Naive B cell (primary cell): ENCODE data around the gene SDK1. TPM values are rescaled to one million over a fixed set of nuclear protein-coding genes. Genes with fewer than 3 reads are reported as not detected.

ENCODE experiments used
- ATAC-seq, 2 donors: fragments of 150-1000 bp; cut with Tn5 transposase; 2 replicates each; pipeline ENCODE4 v1.10.0; 2021; ENCODE audit warnings: low read depth in 2 of 2, mild to moderate bottlenecking in 2 of 2, moderate library complexity in 2 of 2
- DNase-seq: peaks from one replicate; pipeline ENCODE4 v3.0.0; 2022
- H3K27ac Mint-ChIP-seq, 6 donors: one replicate each; pipeline ENCODE4 v1.8.0; 2020 to 2022; ENCODE audit warnings: mild to moderate bottlenecking in 6 of 6, mixed read lengths in 6 of 6, moderate library complexity in 5 of 6, inconsistent platforms in 2 of 6
- H3K27me3 Mint-ChIP-seq, 3 donors: one replicate each; pipeline ENCODE4 v1.8.0; 2021 to 2022; ENCODE audit warnings: mixed read lengths in 3 of 3, mild to moderate bottlenecking in 1 of 3
- H3K36me3 Mint-ChIP-seq, 2 donors: one replicate each; pipeline ENCODE4 v1.8.0; 2020 to 2022; ENCODE audit warnings: mixed read lengths in 2 of 2, inconsistent platforms in 1 of 2, mild to moderate bottlenecking in 1 of 2
- H3K4me1 Mint-ChIP-seq, 3 donors: one replicate each; pipeline ENCODE4 v1.8.0; 2020 to 2022; ENCODE audit warnings: mixed read lengths in 3 of 3, inconsistent platforms in 1 of 3, mild to moderate bottlenecking in 1 of 3, moderate library complexity in 1 of 3
- H3K4me3 Mint-ChIP-seq, 8 donors: one replicate each; pipeline ENCODE4 v1.8.0; 2020 to 2022; ENCODE audit warnings: mild to moderate bottlenecking in 8 of 8, mixed read lengths in 8 of 8, moderate library complexity in 8 of 8, inconsistent platforms in 2 of 8
- H3K9me3 Mint-ChIP-seq, 7 donors: one replicate each; pipeline ENCODE4 v1.8.0; 2020 to 2022; ENCODE audit warnings: mixed read lengths in 7 of 7, mild to moderate bottlenecking in 5 of 7, inconsistent platforms in 2 of 7, moderate library complexity in 1 of 7
- polyA plus RNA-seq, 6 donors: library from polyadenylated mRNA; unstranded; fragments of 300-500 nt; fragmentation: Illumina TruSeq; gene quantifications; one replicate each; pipeline ENCODE4 v1.2.3, GENCODE V29; 2021; ENCODE audit warnings: low read depth in 6 of 6

SDK1 gene
- polyA plus RNA-seq, 6 donors from 2014 or later, result 0.15 to 0.60 (median 0.38) TPM; not detected in 2

GRCh38 chr7:3469641-3470040 lies 168.6 kb downstream of the SDK1 start:
- Mint-ChIP-seq H3K36me3 (no peaks in the 10 kb centered on the region), H3K27ac (peak overlapping the region in 1 of 6 donors; percentile 72), H3K27me3 (peaks cover 6 to 19% (median 6%) of the 10 kb centered on the region in 3 donors), H3K4me3 (no peak overlapping the region), H3K9me3 (no peaks in the 10 kb centered on the region), H3K4me1 (no peaks in the 10 kb centered on the region)
- no peak for ATAC-seq
- no peak for DNase-seq

DNA sequence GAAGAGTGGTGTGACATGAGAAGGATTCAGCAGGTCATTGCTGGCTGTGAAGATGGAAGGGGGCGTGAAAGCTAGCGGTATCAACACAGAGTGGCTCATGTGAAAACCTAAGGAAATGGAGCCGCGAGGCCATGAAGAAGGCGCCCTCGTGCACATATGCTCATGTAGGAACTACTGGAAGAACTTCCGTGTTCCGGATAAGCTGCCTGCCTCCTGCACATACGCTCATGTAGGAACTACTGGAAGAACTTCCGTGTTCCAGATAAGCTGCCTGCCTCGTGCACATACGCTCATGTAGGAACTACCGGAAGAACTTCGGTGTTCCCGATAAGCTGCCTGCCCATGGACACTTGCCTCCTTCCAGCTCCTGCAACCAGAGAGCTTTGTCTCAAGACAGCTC lies 179.1 kb downstream of the SDK1 start:
- H3K36me3 Mint-ChIP-seq, result no peaks in the 10 kb centered on the region
- ATAC-seq, result no peak
- peaks cover 5 to 6% (median 6%) of the 10 kb centered on the region in 3 donors for H3K4me1 Mint-ChIP-seq
- H3K9me3 Mint-ChIP-seq, result peaks cover 0 to 2% (median 0%) of the 10 kb centered on the region in 7 donors
- no peak overlapping the region for H3K27ac Mint-ChIP-seq
- no peak overlapping the region for H3K4me3 Mint-ChIP-seq
- peaks cover 20 to 30% (median 23%) of the 10 kb centered on the region in 3 donors for H3K27me3 Mint-ChIP-seq
- no peak for DNase-seq

- H3K27ac Mint-ChIP-seq, result peak overlapping the region in 1 of 6 donors; percentile 53
- peaks cover 17 to 33% (median 20%) of the 10 kb centered on the region in 3 donors for H3K27me3 Mint-ChIP-seq
- peaks cover 5 to 6% (median 6%) of the 10 kb centered on the region in 3 donors for H3K4me1 Mint-ChIP-seq
- ATAC-seq (no peak), DNase-seq (no peak)
- peaks cover 0 to 2% (median 0%) of the 10 kb centered on the region in 7 donors for H3K9me3 Mint-ChIP-seq
- no peak overlapping the region for H3K4me3 Mint-ChIP-seq
- no peaks in the 10 kb centered on the region for H3K36me3 Mint-ChIP-seq
Observed at GRCh38 chr7:3481435-3481834, 180.4 kb downstream of the SDK1 start.

- H3K9me3 Mint-ChIP-seq, result peaks cover 0 to 2% (median 0%) of the 10 kb centered on the region in 7 donors
Observed at GRCh38 chr7:3482147-3482921, 181.3 kb downstream of the SDK1 start.

DNA sequence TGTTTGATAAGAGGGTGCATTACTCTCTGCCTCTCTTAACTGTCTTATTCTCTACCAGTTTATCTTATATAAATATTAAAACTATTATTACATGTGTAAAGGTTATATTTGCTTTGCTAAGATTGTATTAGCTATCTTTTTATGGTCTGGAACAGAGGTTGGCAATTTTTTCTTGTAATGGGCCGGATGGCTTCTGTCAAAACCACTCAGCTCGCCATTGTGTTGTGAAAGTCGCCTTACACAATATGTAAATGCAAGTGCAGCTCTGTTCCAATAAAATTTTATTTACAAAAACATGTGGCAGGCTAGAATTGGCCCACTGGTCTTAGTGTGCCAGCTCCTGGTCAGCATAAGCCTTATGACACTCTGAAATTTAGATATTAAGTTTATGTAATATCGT lies 185.8 kb downstream of the SDK1 start:
- no peaks in the 10 kb centered on the region for H3K36me3 Mint-ChIP-seq
- peaks cover 0 to 2% (median 0%) of the 10 kb centered on the region in 7 donors for H3K9me3 Mint-ChIP-seq
- no peak overlapping the region for H3K27ac Mint-ChIP-seq
- ATAC-seq (no peak), DNase-seq (no peak)
- H3K4me1 Mint-ChIP-seq, result peaks cover 5 to 6% (median 6%) of the 10 kb centered on the region in 3 donors
- no peak overlapping the region for H3K4me3 Mint-ChIP-seq
- H3K27me3 Mint-ChIP-seq, result peaks cover 16 to 47% (median 25%) of the 10 kb centered on the region in 3 donors

More at GRCh38 chr7:3482147-3482921, 181.3 kb downstream of the SDK1 start:
- peak overlapping the region in 1 of 6 donors; percentile 54 for H3K27ac Mint-ChIP-seq
- no peaks in the 10 kb centered on the region for H3K36me3 Mint-ChIP-seq
- ATAC-seq (no peak), DNase-seq (no peak)
- H3K4me1 Mint-ChIP-seq, result peaks cover 5 to 6% (median 6%) of the 10 kb centered on the region in 3 donors
- peaks cover 16 to 35% (median 17%) of the 10 kb centered on the region in 3 donors for H3K27me3 Mint-ChIP-seq
- no peak overlapping the region for H3K4me3 Mint-ChIP-seq

GRCh38 chr7:3488829-3489228 lies 187.8 kb downstream of the SDK1 start:
- H3K9me3 Mint-ChIP-seq, result peaks cover 0 to 2% (median 0%) of the 10 kb centered on the region in 7 donors
- DNase-seq, result no peak
- no peak overlapping the region for H3K4me3 Mint-ChIP-seq
- no peak for ATAC-seq
- H3K4me1 Mint-ChIP-seq, result no peaks in the 10 kb centered on the region
- H3K27ac Mint-ChIP-seq, result no peak overlapping the region
- peaks cover 18 to 44% (median 23%) of the 10 kb centered on the region in 3 donors for H3K27me3 Mint-ChIP-seq
- no peaks in the 10 kb centered on the region for H3K36me3 Mint-ChIP-seq

DNA sequence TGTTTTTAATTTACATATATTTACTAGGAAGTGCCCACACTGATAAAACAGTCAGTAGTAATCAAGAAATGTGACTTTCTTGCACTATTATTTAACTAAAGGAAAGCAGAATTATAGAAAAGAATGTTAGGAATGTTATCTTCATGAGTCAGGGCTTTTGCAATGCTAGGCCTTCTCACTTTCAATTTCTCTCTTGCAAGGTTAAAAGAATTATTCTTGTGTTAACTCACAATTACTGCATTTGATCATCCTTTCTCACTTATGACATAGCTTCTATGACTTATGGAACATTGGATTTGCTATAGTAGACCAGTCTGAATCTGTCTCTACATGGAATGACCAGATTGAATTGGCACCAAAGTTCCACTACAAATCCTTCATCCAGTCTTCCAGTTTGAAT lies 192.4 kb downstream of the SDK1 start:
- no peak for ATAC-seq
- H3K36me3 Mint-ChIP-seq, result peaks cover 0 to 2% of the 10 kb centered on the region in 2 donors
- no peak for DNase-seq
- H3K27ac Mint-ChIP-seq, result no peak overlapping the region
- H3K27me3 Mint-ChIP-seq, result peaks cover 7 to 45% (median 24%) of the 10 kb centered on the region in 3 donors
- no peak overlapping the region for H3K4me3 Mint-ChIP-seq
- peaks cover 0 to 1% (median 0%) of the 10 kb centered on the region in 7 donors for H3K9me3 Mint-ChIP-seq
- no peaks in the 10 kb centered on the region for H3K4me1 Mint-ChIP-seq

GRCh38 chr7:3494947-3495346 lies 193.9 kb downstream of the SDK1 start:
- DNase-seq (no peak), ATAC-seq (no peak)
- H3K27ac Mint-ChIP-seq, result peak overlapping the region in 1 of 6 donors; percentile 69
- H3K9me3 Mint-ChIP-seq, result peaks cover 7 to 13% (median 9%) of the 10 kb centered on the region in 7 donors
- H3K27me3 Mint-ChIP-seq, result peaks cover 14 to 49% (median 33%) of the 10 kb centered on the region in 3 donors
- H3K4me3 Mint-ChIP-seq, result no peak overlapping the region
- H3K4me1 Mint-ChIP-seq, result no peaks in the 10 kb centered on the region
- H3K36me3 Mint-ChIP-seq, result peaks cover 6 to 17% of the 10 kb centered on the region in 2 donors

- peaks cover 11 to 19% (median 15%) of the 10 kb centered on the region in 7 donors for H3K9me3 Mint-ChIP-seq
- no peak overlapping the region for H3K4me3 Mint-ChIP-seq
- peaks cover 6 to 22% of the 10 kb centered on the region in 2 donors for H3K36me3 Mint-ChIP-seq
- DNase-seq (no peak), ATAC-seq (no peak)
- peak overlapping the region in 1 of 6 donors; percentile 69 for H3K27ac Mint-ChIP-seq
- H3K27me3 Mint-ChIP-seq, result peaks cover 20 to 54% (median 33%) of the 10 kb centered on the region in 3 donors
- H3K4me1 Mint-ChIP-seq, result no peaks in the 10 kb centered on the region
Observed at GRCh38 chr7:3495530-3495929, 194.5 kb downstream of the SDK1 start.

DNA sequence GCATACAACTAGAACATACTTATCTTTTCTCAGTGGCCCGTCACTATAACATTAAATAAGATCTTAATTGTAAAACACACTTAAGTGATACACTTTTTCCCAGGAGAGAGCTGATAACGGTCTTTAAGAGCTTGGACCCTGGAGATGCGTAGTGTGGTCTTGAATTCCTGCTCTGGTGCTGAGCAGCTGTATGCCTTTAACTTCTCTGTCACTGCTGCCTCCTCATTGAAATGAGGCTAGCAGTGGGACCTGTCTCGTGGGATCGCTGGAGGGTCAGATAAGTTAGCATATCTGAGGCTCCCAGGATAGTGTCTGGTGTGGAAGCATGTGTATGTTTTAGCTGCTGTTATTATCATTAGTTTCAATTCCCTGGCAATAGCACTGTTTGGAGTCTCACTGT lies 194.9 kb downstream of the SDK1 start:
- DNase-seq (no peak), ATAC-seq (no peak)
- no peaks in the 10 kb centered on the region for H3K4me1 Mint-ChIP-seq
- H3K36me3 Mint-ChIP-seq, result peaks cover 6 to 27% of the 10 kb centered on the region in 2 donors
- peaks cover 20 to 50% (median 30%) of the 10 kb centered on the region in 3 donors for H3K27me3 Mint-ChIP-seq
- peaks cover 15 to 23% (median 19%) of the 10 kb centered on the region in 7 donors for H3K9me3 Mint-ChIP-seq
- H3K4me3 Mint-ChIP-seq, result no peak overlapping the region
- no peak overlapping the region for H3K27ac Mint-ChIP-seq

DNA sequence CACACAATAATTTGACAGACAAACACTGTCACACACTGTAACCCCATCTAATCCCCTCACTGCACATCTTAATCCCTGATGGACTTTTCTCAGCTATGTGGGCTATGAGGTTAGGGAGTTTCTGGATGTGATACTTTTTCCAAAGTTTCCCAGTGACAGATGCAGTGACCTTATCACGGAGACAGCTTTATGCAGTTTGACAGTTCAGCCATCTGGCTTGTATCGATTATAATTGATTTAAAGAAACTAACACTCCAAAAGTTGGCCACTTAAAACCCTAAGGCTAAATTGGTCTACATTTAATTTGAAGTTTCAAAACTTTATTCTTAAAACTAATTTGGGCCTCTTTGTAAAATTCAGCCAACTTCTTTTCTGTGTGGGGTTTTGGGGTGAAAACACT lies 196.7 kb downstream of the SDK1 start:
- Mint-ChIP-seq H3K27me3 (peaks cover 20 to 40% (median 24%) of the 10 kb centered on the region in 3 donors), H3K4me3 (no peak overlapping the region), H3K36me3 (peaks cover 6 to 31% of the 10 kb centered on the region in 2 donors), H3K9me3 (peaks cover 15 to 32% (median 28%) of the 10 kb centered on the region in 7 donors), H3K27ac (no peak overlapping the region), H3K4me1 (no peaks in the 10 kb centered on the region)
- DNase-seq, result no peak
- ATAC-seq, result no peak

GRCh38 chr7:3501671-3502070 lies 200.6 kb downstream of the SDK1 start:
- H3K36me3 Mint-ChIP-seq, result peaks cover 11 to 37% of the 10 kb centered on the region in 2 donors
- H3K27me3 Mint-ChIP-seq, result peaks cover 20 to 37% (median 22%) of the 10 kb centered on the region in 3 donors
- DNase-seq (no peak), ATAC-seq (no peak)
- no peaks in the 10 kb centered on the region for H3K4me1 Mint-ChIP-seq
- H3K9me3 Mint-ChIP-seq, result peaks cover 20 to 66% (median 45%) of the 10 kb centered on the region in 7 donors
- no peak overlapping the region for H3K4me3 Mint-ChIP-seq
- H3K27ac Mint-ChIP-seq, result no peak overlapping the region

DNA sequence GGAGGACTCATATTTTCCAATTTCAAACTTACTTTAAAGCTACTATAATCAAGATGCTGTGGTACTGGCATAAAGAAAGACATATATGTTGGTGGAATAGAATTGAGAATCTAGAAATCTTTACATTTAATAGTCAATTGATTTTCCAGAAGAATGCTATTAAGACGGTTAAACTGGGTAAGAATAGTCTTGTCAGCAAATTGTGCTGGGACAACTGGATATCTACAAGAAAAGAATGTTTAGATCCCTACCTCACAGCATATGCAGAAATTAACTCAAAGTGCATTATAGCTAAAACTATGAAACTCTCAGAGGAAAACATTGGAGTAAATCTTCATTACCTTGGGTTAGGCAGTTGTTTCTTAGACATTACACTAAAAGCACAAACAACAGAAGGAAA lies 203.3 kb downstream of the SDK1 start:
- no peak overlapping the region for H3K4me3 Mint-ChIP-seq
- DNase-seq, result no peak
- ATAC-seq, result no peak
- H3K27ac Mint-ChIP-seq, result no peak overlapping the region
- peaks cover 28 to 73% (median 46%) of the 10 kb centered on the region in 7 donors for H3K9me3 Mint-ChIP-seq
- H3K36me3 Mint-ChIP-seq, result peaks cover 18 to 42% of the 10 kb centered on the region in 2 donors
- H3K4me1 Mint-ChIP-seq, result peaks cover 0 to under 1% (median 0%) of the 10 kb centered on the region in 3 donors
- H3K27me3 Mint-ChIP-seq, result peaks cover 13 to 36% (median 34%) of the 10 kb centered on the region in 3 donors
